Measurements from ENCODE around the gene NTN1.

NTN1 gene

GRCh38 chr17:9006175-9006767, 15.0 kb upstream of the NTN1 start:
- no peak for DNase-seq (ENCODE audit: low read depth)

- DNase-seq (ENCODE audit: low read depth), result no peak
Measured at GRCh38 chr17:9007052-9007714, 14.1 kb upstream of the NTN1 start.

DNA sequence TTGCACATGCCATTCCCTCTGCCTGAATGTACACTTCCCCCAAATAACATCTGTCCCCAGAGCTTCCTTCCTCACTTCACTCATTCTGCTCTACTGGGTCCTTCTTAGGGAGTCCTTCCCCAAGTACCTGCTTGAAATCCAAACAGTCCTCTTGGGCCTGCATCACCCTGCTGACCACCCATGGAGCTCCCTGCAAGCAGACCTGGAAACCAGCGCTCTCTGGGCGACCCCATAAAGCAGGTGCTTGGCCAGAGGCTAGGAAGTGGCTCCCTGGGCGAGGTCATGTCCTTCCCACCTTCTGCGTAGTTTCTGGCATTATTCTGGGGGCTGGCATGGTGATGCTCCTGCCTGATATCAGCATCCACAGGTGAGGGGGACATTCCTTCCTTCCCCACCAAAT, 12.2 kb upstream of the NTN1 start:
- DNase-seq (ENCODE audit: low read depth), result no peak

DNA sequence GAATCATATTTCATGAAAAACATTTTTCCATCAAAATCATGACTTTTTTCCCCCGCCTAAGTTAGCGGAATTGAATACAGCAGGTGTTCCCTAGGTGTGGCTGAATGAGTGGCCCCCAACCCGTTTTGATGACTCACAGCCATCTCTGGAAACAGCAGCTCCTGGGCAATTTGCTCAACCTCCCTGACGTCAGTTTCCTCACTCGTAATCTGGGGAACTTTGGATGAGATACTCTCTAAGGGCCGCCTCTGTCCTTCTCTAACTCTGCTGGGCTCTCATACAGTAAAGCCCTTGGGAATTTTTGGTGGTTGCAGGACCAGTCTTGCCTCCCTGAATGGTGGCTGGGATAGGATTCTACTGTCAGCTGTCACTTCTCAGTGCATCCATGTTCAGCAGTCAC, 11.6 kb upstream of the NTN1 start:
- DNase-seq (ENCODE audit: low read depth), result no peak

- no peak for DNase-seq (ENCODE audit: low read depth)
Measured at GRCh38 chr17:9011001-9011400, 10.3 kb upstream of the NTN1 start.

GRCh38 chr17:9016941-9017552, 4.3 kb upstream of the NTN1 start:
- no peak for DNase-seq (ENCODE audit: low read depth)

DNA sequence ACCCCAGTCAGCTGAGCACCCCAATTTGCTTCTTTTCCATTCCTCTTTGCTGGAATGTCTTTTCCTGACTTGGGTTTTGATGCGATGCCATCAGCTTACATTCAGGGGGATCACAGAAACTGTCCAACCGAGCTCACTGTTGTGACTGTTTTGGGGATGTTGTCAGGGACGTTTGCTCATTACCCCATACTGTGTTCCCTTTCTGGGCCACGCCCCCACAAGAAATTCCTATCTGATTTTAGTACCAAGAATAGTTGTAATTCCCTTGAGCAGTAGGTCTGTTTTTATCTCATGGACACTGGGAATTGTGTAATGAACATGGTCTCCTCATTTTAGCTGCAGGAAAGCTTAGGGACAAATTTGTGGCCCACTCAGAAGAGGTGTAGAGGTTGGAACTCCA, 2.6 kb upstream of the NTN1 start:
- no peak for DNase-seq (ENCODE audit: low read depth)

DNA sequence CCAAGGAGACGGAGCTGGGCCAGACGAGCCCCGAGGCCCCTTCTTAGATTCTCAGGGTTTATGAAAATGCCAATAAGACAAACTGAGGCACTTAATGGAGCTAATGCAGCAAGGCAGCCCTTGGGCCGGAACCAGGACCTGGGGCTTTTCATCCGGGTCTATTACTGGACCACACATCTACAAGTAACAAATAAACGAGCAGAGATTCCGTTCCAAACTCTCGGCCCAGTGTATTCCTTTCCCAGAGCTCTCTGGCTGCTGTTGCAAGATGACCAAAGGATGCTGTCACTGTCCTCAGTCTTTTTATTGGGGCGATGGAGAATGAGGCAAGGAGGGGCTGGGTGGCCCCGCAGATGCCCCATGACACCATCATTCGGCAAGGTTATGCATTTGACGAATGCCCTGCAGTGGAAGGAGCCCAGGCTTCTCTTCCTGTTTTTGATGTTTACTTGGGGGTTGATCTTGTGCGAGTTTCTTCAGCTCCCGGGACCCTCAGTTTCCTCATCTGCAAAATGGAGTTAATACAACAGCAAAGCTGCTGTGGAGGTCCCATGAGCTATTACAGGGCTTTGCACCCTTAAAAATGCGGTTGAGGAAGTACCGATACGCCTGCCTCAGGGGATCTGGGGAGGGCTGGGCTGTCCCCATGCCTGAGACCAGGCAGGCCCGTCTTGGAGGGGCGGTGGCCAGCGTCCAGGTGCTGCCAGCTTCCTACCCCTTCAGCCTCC, 1.1 kb upstream of the NTN1 start:
- DNase-seq (ENCODE audit: low read depth), result no peak

- DNase-seq (ENCODE audit: low read depth), result no peak
Measured at GRCh38 chr17:9020824-9021157, 519 bp upstream of the NTN1 start.

GRCh38 chr17:9021992-9022572, 772 bp downstream of the NTN1 start:
- no peak for DNase-seq (ENCODE audit: low read depth)

GRCh38 chr17:9022573-9023391, 1.5 kb downstream of the NTN1 start:
- DNase-seq (ENCODE audit: low read depth), result no peak

DNA sequence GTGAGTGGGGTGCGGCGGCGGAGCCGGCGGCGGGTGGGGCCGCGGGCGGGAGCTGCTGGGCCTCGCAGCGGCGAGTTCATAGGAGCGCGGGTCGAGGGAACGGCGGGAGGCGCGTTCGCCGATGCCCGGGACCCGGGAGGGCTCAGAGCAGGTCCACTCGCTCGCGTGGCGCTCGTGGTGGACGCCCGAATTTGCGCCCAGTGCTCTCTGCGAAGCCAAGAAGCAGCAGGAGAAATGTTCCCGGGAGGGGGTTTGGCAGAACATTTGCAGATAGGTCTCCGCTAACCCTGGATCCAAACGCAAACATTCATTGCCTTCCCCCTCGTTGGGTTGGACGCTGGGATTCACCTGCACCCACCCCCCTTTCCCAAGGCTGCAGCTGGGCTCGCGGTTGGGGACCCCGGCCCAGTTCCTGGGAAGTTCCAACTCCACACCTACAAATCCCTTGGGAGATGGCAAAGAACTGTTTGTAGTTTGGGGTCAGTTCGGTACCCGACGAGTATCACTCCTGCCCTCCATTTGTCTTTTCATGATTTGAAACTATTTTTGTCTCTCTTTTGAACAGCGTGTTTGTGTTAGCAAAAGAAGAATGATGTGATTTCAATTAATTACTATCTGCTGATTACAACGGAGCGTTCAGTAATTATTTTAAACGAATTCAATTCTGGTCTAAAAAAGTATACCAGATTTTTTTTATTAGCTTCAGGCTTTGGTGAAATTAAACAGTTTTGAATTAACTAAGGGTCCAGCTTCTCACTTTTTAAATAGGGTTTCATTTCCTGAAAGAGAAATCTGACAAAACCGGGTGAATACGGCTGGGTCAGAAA, 2.3 kb downstream of the NTN1 start:
- no peak for DNase-seq (ENCODE audit: low read depth)

- no peak for DNase-seq (ENCODE audit: low read depth)
Measured at GRCh38 chr17:9024497-9024896, 3.2 kb downstream of the NTN1 start.

DNA sequence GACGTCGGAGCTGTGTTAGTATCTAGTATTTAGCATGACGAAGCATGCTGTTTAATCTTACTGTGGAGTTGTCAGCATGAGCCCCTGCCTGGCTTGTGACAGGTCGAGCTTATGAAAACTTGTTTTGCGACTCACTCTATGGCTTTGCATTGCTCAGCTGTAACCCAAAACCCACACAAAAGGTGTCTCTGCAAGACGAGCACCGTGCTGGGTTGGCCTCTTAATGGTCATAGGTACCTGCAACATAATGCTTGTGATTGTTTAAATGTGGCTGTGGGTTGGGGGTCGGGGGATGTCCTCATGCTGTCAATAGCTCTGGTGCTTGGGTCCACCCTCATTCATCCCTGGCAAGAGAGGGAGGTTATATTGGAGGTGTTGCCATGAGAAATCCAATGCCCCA, 5.4 kb downstream of the NTN1 start:
- no peak for DNase-seq (ENCODE audit: low read depth)

DNA sequence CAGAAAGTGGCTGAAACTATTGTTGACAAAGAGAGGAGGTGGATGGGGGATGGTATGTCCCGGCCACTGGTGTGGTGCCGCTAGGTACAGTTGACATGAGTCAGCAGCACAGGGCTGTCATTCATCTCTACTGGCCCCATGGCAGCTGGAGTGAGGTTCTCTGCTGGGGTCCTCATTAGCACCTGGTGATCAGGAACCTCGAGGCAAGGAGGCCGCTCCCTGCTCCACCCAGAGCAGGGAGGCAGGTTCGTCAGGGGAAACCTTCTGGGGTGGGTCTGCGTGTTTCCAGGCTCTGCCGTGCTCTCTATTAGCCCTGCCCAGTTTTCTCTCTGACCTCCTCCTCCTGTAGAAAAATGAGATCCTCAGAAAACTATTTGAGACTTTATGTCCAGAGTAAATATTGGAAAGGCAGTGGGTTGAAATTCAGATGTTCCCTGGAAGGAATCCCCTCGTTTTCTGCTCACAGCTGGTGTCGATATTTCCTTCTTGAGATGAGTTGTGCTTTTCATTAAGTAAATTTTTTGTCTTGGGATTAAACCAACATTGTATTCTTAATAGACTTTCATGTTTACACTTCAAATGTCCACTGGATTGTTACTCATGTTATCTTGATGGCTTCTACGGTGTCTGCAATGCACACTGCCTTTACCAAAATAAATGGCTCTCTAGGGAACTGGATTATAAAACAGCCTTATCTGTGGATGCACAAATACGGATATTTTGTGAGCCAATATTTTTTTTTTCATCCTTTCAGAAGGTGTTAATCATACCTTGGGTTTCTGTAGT, 7.1 kb downstream of the NTN1 start:
- DNase-seq (ENCODE audit: low read depth), result no peak

DNA sequence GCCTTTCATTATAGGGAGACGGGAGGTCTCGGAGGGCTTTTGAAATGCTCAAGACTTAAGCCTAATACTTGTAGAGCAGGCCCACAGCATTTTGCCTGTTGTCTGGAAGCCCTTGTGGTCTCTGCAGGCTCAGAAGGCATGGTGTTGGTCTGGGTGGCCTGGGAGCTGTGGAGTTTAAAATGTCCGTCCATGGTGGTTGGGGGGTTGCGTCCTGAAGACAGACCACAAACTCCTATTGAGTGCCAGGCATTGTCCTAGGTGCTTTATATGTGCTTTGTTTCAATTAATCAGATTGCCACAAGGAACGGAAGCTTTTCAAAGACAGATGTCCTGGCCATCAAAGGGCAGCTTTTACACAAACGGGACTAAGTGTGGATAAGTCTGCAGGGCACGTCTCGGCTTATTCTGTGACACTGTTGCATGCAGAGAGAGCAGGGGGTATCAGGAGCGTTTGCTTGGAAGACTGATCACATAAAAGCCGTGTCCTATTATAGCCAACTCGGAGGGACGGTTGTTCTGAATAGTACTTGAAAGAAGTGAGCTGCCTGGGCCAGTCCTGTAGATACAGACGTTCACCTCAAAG, 7.8 kb downstream of the NTN1 start:
- no peak for DNase-seq (ENCODE audit: low read depth)

- no peak for DNase-seq (ENCODE audit: low read depth)
Measured at GRCh38 chr17:9032151-9032550, 10.8 kb downstream of the NTN1 start.

- DNase-seq (ENCODE audit: low read depth), result no peak
Measured at GRCh38 chr17:9032583-9032982, 11.3 kb downstream of the NTN1 start.

GRCh38 chr17:9035249-9035648, 13.9 kb downstream of the NTN1 start:
- DNase-seq (ENCODE audit: low read depth), result no peak

- no peak for DNase-seq (ENCODE audit: low read depth)
Measured at GRCh38 chr17:9036336-9036735, 15.0 kb downstream of the NTN1 start.

Measured in fibroblast of gingiva (primary cell).